Activated T-helper 2 cell treated with anti-CD3 and anti-CD28 coated beads, Interferon-gamma antibody, Interleukin-2, Interleukin-4, amounts not matched to agents 10 μg/mL and 5 μg/mL and 100 μg/mL, durations not matched to agents 14 hours and 24 hours and 36 hours (primary cell): ENCODE data around the gene TRIB2. TPM values are rescaled to one million over a fixed set of nuclear protein-coding genes. Genes with fewer than 3 reads are reported as not detected.

Experiments
- DNase-seq: peaks from one replicate; pipeline ENCODE4 v3.0.0; 2021; ENCODE audit warnings: low spot score
- H3K27ac Mint-ChIP-seq: one replicate; pipeline ENCODE4 v1.8.0; 2021; ENCODE audit warnings: mixed read lengths
- H3K27me3 Mint-ChIP-seq: one replicate; pipeline ENCODE4 v1.8.0; 2021; ENCODE audit warnings: low read depth, mixed read lengths
- H3K36me3 Mint-ChIP-seq: one replicate; pipeline ENCODE4 v1.8.0; 2021; ENCODE audit warnings: low read depth, mixed read lengths
- H3K4me1 Mint-ChIP-seq: one replicate; pipeline ENCODE4 v1.8.0; 2021; ENCODE audit warnings: low read depth, mixed read lengths
- H3K4me3 Mint-ChIP-seq: one replicate; pipeline ENCODE4 v1.8.0; 2021; ENCODE audit warnings: low read depth, mild to moderate bottlenecking, moderate library complexity, mixed read lengths
- H3K9me3 Mint-ChIP-seq: one replicate; pipeline ENCODE4 v1.8.0; 2021; ENCODE audit warnings: mixed read lengths
- intact Hi-C: fragments of 100-400 bp; cut with micrococcal nuclease; formaldehyde crosslinking; loops from one replicate; pipeline ENCODE4 v1.15.1; 2023
- total RNA-seq: library from RNA; stranded (reverse); gene quantifications from 2 replicates; pipeline ENCODE4 v1.2.3, GENCODE V29; 2022

Gene TRIB2
- total RNA-seq, 1 donor from 2014 or later = 3.9 TPM

DNA sequence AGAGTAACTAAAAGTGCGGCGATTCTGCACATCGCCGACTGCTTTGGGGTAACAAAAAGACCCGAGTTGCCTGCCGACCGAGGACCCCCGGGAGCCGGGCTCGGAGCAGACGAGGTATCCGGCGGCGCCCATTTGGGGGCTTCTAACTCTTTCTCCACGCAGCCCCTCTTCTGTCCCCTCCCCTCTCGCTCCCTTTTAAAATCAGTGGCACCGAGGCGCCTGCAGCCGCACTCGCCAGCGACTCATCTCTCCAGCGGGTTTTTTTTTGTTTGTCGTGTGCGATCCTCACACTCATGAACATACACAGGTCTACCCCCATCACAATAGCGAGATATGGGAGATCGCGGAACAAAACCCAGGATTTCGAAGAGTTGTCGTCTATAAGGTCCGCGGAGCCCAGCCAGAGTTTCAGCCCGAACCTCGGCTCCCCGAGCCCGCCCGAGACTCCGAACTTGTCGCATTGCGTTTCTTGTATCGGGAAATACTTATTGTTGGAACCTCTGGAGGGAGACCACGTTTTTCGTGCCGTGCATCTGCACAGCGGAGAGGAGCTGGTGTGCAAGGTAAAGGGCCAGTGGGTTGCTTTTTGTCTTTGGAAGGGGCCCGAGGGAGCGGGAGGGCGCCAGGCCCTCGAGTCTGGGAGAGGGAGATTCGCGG is 1.4 kb downstream of the TRIB2 start:
- Mint-ChIP-seq H3K9me3 (no peaks in the 10 kb centered on the region), H3K4me1 (peaks cover 60% of the 10 kb centered on the region), H3K27me3 (peaks cover 17% of the 10 kb centered on the region), H3K36me3 (peaks cover 12% of the 10 kb centered on the region), H3K4me3 (peak overlapping the region; percentile 97), H3K27ac (peak overlapping the region; percentile 81)
- DNase-seq = peak; percentile 25
- intact Hi-C loops = loop anchor here (2.0 to 5.0 kb wide), 6 partner anchors 81 to 711 kb away; no protein-coding TSS in a partner anchor

DNA sequence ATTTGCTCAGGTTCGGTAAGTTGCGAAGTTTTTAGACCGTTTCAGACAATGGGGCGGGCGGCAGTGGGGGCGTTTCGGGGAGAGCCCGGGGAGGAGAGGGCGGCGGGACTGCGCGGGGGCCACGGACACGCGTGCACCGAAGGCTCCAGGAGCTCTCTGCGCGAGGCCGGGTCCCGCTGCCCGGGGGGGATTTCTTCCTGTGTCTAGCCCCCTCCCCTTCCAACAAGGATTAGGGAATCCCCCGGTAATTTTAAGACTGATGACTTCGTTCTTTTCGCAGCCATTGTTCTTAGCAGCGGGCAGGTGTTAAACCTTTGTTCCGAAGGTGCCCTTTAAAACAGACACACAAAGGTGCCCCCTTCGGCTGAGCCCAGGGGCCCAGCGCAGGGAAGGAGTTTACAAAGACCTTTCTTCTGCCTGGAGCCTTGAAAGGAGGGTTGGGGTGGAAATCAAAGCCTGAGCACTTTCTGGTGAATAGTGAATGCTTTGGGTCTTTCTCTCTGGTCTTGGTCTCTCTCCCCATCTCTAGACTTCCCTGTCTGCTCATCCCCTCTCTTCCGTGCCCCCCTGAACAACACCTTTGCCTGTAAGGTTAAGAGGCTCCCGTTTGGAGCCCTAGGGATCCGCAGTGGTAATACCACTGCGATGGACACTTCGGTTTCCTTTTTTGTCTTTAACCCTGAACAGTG is 2.1 kb downstream of the TRIB2 start:
- peaks cover 17% of the 10 kb centered on the region for H3K27me3 Mint-ChIP-seq
- peaks cover 61% of the 10 kb centered on the region for H3K4me1 Mint-ChIP-seq
- H3K36me3 Mint-ChIP-seq = peaks cover 18% of the 10 kb centered on the region
- intact Hi-C loops = loop anchor here (1.0 to 5.0 kb wide), 8 partner anchors 9 to 712 kb away; no protein-coding TSS in a partner anchor
- no peak for DNase-seq
- H3K9me3 Mint-ChIP-seq = no peaks in the 10 kb centered on the region
- peak overlapping the region; percentile 1 for H3K27ac Mint-ChIP-seq
- peak overlapping the region; percentile 97 for H3K4me3 Mint-ChIP-seq

DNA sequence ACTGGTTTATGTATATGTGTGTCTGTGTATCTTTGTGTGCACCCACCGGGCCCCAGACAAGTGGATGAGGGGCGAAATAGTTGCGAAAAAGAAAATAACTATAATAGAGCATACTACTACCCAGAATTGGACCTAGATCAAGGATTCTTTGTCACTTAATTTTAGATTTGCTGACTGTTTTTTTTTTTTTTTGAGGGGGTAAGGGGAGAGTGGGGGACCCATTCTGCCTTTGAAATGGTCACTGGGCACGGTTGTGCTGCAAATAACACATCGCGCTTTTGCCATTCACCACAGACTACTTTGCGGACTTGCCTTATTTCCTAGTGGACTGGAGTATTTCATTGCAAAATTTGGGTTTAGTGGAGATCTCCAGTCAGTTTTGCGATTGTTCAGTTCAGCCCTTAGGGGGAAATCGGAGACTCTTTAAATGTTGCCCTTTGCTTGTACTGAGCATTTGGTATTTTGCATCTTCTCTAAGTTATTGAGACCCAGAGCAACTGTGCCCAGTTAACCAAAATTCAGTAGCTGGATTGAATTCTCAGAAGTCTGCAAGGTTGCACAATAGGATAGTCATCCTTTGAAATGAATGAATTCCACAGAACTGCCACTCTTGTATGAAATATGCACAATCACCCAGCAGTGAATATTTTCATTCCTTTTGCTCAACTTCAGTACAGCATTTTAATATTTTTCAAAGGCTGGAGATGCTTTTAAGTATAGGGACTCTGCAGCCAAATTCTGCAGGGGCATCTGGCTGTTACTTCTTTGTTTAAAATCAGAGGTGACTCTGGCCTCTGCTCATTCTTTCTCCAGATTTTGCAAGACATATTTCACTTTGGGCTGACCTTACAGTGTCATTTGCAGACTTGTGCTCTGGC is 2.9 kb downstream of the TRIB2 start:
- Mint-ChIP-seq H3K9me3 (no peaks in the 10 kb centered on the region), H3K27ac (peak overlapping the region; percentile 1), H3K4me1 (peaks cover 64% of the 10 kb centered on the region), H3K27me3 (peaks cover 17% of the 10 kb centered on the region), H3K36me3 (peaks cover 26% of the 10 kb centered on the region), H3K4me3 (peak overlapping the region; percentile 97)
- intact Hi-C loops = loop anchor here (1.0 to 10.0 kb wide), 11 partner anchors 9 to 1375 kb away; partner anchors contain the start of gene ROCK2
- DNase-seq = no peak

DNA sequence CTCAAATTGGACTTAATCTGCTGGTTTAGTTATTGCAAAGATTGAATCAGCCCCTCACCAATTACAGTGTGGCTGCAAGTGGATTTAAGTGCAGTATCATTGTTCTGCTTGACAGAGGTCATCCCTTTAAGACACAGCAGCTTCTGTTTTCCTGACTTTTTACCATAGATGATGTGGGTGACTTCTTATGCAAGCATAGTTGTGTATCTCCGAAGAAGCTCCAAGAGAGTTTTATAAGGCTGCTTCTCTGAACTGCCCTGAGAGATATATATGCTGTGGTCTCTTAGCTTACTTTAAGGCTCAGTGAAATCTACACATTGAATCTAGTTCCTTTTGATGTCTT is 3.5 kb downstream of the TRIB2 start:
- H3K27me3 Mint-ChIP-seq = peaks cover 17% of the 10 kb centered on the region
- H3K4me1 Mint-ChIP-seq = peaks cover 65% of the 10 kb centered on the region
- no peaks in the 10 kb centered on the region for H3K9me3 Mint-ChIP-seq
- H3K27ac Mint-ChIP-seq = no peak overlapping the region
- peak overlapping the region; percentile 97 for H3K4me3 Mint-ChIP-seq
- intact Hi-C loops = loop anchor here (2.0 to 10.0 kb wide), 3 partner anchors 287 to 1375 kb away; partner anchors contain the start of gene ROCK2
- no peak for DNase-seq
- H3K36me3 Mint-ChIP-seq = peaks cover 32% of the 10 kb centered on the region

DNA sequence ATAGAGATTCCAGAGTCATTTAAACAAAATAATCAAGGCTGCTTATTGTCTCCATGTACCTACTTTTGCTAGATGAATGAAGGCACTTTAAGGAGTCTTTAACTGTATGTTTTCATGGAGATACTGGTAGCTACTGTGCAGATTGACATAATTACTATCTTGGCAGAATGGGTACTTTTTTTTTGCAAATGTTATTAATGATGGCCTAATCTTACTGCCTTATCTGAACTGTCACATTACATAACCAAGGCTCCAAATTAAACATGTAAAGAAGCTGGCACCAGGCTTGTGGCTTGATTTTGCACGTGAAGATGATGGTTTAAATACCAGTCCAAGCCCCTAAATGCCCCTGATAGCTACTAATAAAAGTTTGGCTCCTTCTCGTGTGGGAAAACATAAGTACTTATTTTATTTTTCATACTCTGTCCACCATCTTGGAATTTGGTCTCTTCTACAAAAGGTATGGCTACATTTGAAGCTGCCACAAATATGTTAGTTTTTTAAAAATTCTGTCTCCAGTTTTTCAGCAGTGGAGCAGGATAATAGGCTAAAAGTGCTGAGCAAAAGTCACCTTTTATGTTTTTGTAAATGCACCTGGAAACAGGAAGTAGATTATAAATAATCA is 4.1 kb downstream of the TRIB2 start:
- Mint-ChIP-seq H3K4me1 (peaks cover 66% of the 10 kb centered on the region), H3K27ac (no peak overlapping the region), H3K36me3 (peaks cover 38% of the 10 kb centered on the region), H3K27me3 (peaks cover 17% of the 10 kb centered on the region), H3K9me3 (no peaks in the 10 kb centered on the region), H3K4me3 (peak overlapping the region; percentile 97)
- intact Hi-C loops = loop anchor here (2.0 to 10.0 kb wide), 3 partner anchors 286 to 1376 kb away; partner anchors contain the start of gene ROCK2
- DNase-seq = no peak

DNA sequence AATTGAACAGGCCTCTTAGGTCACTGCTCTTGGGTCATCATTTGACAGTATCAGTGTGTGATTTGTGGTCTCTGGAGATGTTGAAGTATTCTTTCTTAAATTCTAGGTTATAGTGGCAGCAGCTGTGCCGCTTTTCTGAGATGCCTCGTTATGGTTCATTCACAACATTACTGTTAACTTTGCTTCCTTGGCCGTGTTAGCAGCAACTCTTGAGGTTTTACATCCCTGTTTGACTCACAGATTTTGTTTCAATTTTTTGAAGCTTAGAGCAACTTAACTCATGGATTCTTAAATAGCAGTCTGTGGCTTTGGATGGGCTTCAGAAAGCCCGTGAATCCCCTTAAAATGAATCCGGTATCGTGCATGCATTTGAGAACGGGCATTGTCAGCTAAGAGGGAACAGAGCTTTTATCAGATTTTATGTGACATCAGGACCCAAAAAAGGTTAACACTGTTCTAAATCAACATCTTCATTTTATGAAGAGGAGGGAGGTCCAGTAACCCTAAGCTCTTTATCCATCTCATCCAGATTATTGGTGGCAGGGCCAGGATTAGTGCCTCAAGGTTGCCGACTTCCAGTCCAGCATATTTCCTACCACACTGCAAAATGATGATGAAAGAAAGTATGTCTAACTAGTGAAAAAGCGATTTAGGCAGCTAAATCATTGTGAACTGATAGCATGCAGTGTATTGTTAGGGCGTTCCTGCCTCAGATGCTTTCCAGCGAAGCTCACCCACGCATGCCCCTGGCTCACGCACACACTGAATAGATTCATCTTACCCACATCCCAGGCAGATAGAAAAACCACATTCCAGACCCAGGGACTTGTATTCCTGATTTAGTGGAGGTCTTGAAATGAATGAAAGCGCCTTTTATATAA is 5.1 kb downstream of the TRIB2 start:
- Mint-ChIP-seq H3K36me3 (peaks cover 47% of the 10 kb centered on the region), H3K27ac (peak overlapping the region; percentile 21), H3K4me1 (peaks cover 73% of the 10 kb centered on the region), H3K9me3 (no peaks in the 10 kb centered on the region), H3K27me3 (peaks cover 17% of the 10 kb centered on the region), H3K4me3 (peak overlapping the region; percentile 45)
- intact Hi-C loops = loop anchor here (2.0 to 10.0 kb wide), 3 partner anchors 285 to 1377 kb away; partner anchors contain the start of gene ROCK2
- no peak for DNase-seq

DNA sequence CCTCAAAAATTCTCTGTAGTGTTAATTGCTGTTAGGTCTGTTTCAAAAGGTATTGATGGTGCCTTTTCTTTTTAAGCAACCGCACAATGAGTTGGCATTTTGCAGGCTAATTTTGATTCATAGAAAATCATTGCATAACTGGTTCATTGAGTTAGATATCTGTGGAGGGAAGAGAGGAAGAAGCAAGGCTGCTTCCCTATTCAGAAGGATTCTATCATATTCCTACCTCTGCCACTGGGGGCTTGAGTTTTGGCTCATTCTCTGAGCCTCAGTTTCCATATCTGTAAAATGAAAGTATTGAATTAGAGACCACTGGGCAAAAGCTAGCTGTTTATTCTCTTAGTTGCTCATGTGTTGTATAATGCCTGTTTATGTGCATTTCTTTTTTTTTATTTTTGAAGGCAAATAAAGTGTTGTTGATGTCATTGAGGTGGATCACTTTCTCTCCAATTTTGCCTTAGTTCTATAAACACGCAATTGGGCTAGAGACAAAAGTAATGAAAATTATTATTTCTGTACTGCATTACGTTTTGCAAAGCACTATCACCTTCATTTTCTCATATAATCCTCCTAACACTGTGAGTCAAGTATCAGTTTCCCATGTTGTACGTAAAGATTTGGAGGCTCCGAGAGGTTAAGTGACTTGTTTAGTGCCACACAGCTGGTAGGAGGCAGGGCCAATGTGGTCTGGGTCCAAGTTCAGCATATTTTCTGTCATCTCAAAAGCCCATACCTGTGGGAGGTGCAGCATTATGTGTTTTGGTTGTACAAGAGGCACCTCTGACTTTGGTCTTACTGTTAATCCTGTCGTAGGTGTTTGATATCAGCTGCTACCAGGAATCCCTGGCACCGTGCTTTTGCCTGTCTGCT is 5.9 kb downstream of the TRIB2 start:
- H3K27me3 Mint-ChIP-seq = peaks cover 17% of the 10 kb centered on the region
- H3K27ac Mint-ChIP-seq = no peak overlapping the region
- intact Hi-C loops = loop anchor here (5.0 to 10.0 kb wide), 2 partner anchors 1035 to 1378 kb away; partner anchors contain the start of gene ROCK2
- peaks cover 81% of the 10 kb centered on the region for H3K4me1 Mint-ChIP-seq
- no peak for DNase-seq
- peaks cover 56% of the 10 kb centered on the region for H3K36me3 Mint-ChIP-seq
- no peaks in the 10 kb centered on the region for H3K9me3 Mint-ChIP-seq
- no peak overlapping the region for H3K4me3 Mint-ChIP-seq

DNA sequence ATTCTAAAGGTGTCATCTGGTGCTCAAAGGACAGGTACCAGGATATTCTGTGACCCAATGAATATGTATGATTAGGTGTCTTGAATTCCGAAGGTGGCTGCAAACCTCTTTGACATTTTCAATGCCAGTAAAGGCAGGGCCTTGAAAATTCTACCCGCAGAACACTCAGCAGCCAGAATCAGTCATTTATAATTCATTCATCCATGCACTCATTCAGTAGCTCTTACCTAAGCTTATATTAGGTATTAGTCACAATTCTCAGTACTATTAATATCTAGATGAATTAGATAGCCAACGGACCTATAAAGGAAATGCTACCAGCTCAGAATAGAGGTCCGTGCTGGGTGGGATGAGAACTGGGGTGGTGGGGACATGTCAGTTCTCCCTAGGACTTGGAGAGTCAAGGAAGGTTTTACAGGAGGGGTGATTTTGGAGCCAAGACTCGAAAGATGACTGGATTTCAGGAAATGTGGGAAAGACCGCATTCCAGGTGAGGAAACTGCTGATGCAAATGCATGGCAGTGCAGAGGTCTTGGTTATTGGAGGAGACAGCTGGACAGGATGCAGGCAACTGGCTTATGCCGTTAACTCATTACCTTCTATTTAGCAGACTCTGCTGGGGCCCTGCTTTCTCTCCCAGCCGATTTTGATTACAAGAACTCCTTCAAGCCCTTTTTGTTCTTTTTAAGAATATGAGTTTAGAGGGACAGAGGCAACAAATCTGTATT is 7.2 kb downstream of the TRIB2 start:
- intact Hi-C loops = loop anchor here (5.0 to 10.0 kb wide), 2 partner anchors 1037 to 1379 kb away; partner anchors contain the start of gene ROCK2
- H3K9me3 Mint-ChIP-seq = no peaks in the 10 kb centered on the region
- DNase-seq = no peak
- peaks cover 12% of the 10 kb centered on the region for H3K27me3 Mint-ChIP-seq
- no peak overlapping the region for H3K27ac Mint-ChIP-seq
- H3K36me3 Mint-ChIP-seq = peaks cover 66% of the 10 kb centered on the region
- H3K4me1 Mint-ChIP-seq = peaks cover 88% of the 10 kb centered on the region
- H3K4me3 Mint-ChIP-seq = no peak overlapping the region

DNA sequence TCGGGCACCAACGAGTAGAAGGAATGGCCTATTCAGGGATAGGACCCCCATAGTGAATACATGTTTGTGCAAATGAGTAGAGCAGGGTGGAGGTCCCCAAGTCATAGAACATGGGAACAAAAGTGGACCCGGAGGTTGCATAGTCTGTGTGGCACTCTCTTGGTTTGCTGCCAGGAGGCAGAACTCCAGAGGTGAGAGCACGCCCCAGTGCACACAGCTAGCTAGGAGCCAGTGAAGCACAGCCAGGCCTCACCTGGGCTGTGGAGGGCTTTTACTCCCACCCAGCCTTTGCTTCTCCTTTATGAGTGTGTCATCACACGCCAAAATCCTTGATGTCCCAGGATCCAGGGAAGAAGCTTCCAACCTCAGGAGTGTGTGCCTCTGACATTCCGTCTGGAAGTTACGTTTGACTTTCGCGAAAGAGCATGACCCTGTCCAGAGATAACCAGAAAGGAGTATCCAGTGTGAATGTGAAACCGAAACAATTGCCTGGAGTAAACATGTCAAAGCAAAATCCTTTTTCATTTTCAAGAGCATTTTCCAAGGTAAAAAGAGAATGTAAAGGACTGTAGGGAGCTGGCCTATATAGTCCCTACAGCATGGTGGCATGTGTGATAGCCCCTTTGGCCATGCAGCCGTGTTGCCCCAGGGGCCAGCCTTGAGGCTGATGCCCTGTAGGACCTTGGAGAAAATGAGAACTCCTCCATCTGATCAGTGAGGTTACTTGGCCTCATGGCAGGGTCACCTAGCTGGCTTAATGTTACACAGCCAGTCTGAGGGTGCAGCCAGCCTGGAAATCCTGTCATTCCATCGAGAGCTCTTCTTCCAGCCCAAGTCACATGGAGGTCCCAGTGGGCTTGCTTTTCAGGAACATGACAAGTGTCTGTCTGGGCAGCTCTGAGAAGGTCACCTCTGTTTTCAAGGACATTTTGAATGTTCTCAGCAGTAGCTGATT is 8.8 kb downstream of the TRIB2 start:
- H3K4me3 Mint-ChIP-seq = no peak overlapping the region
- no peaks in the 10 kb centered on the region for H3K9me3 Mint-ChIP-seq
- peaks cover 80% of the 10 kb centered on the region for H3K36me3 Mint-ChIP-seq
- intact Hi-C loops = loop anchor here (5.0 to 10.0 kb wide), 2 partner anchors 207 to 1381 kb away; partner anchors contain the start of gene ROCK2
- H3K27ac Mint-ChIP-seq = no peak overlapping the region
- H3K27me3 Mint-ChIP-seq = peaks cover under 1% of the 10 kb centered on the region
- no peak for DNase-seq
- H3K4me1 Mint-ChIP-seq = peaks cover 78% of the 10 kb centered on the region
